HG03571 (cell line): ENCODE data around the gene REC8.
A peak's percentile ranks its signal among the peaks of the same experiment; 100 is the strongest.

Experiments used
- ATAC-seq: cut with Tn5 transposase; IDR thresholded peaks from one replicate; pipeline ENCODE4 v1.9.1; 2021; ENCODE audit not compliant: unreplicated experiment

Gene REC8

GRCh38 chr14:24138396-24139271 is 33.2 kb upstream of the REC8 start:
- no peak for ATAC-seq

- no peak for ATAC-seq
Measured at GRCh38 chr14:24139272-24139934, 32.5 kb upstream of the REC8 start.

- peak; percentile 80 for ATAC-seq
Measured at GRCh38 chr14:24141097-24141880, 30.6 kb upstream of the REC8 start, which contains the start of gene EMC9. TSS of gene EMC9 (minus strand) at chr14:24141591. CDS start at chr14:24141304, 287 bp downstream.

- no peak for ATAC-seq
Measured at GRCh38 chr14:24143511-24143910, 28.4 kb upstream of the REC8 start.

- no peak for ATAC-seq
Measured at GRCh38 chr14:24144451-24144850, 27.4 kb upstream of the REC8 start.

GRCh38 chr14:24145219-24145618 is 26.7 kb upstream of the REC8 start:
- ATAC-seq: no peak

GRCh38 chr14:24145690-24146452 is 26.0 kb upstream of the REC8 start:
- ATAC-seq: no peak

- ATAC-seq: peak; percentile 47
Measured at GRCh38 chr14:24146453-24146977, 25.4 kb upstream of the REC8 start, which contains the start of gene PSME2. TSS of gene PSME2 (minus strand) at chr14:24146610. CDS start at chr14:24146581, 29 bp downstream.

- ATAC-seq: peak; percentile 80
Measured at GRCh38 chr14:24146978-24147760, 24.7 kb upstream of the REC8 start, which contains the start of gene RNF31. TSS of gene RNF31 (plus strand) at chr14:24147498. CDS start at chr14:24147699, 201 bp downstream.

GRCh38 chr14:24147761-24148428 is 24.0 kb upstream of the REC8 start:
- ATAC-seq: no peak

- ATAC-seq: no peak
Measured at GRCh38 chr14:24149302-24149969, 22.4 kb upstream of the REC8 start.

- ATAC-seq: no peak
Measured at GRCh38 chr14:24150061-24150460, 21.8 kb upstream of the REC8 start.

- no peak for ATAC-seq
Measured at GRCh38 chr14:24150567-24150966, 21.3 kb upstream of the REC8 start.

GRCh38 chr14:24150993-24151392 is 20.9 kb upstream of the REC8 start:
- ATAC-seq: no peak

GRCh38 chr14:24151404-24152080 is 20.3 kb upstream of the REC8 start:
- no peak for ATAC-seq

GRCh38 chr14:24155100-24155499 is 16.8 kb upstream of the REC8 start:
- ATAC-seq: no peak

- no peak for ATAC-seq
Measured at GRCh38 chr14:24156840-24157239, 15.0 kb upstream of the REC8 start.

- no peak for ATAC-seq
Measured at GRCh38 chr14:24157331-24157730, 14.5 kb upstream of the REC8 start.
